ENCODE data around the gene ASB6.

Gene ASB6

GRCh38 chr9:129669141-129669718 lies 27.3 kb upstream of the ASB6 start:
- Histone ChIP-seq H3K27ac (ENCODE audit: insufficient read depth in 1 of 2, low read depth in 1 of 2, low read length in 2 of 2, poor library complexity in 1 of 2, severe bottlenecking in 2 of 2) (no peak overlapping the region), H3K27me3 (replicated peaks in 2 of 5; ENCODE audit: control insufficient read depth in 4 of 5, insufficient read depth in 5 of 5, low read length in 4 of 5) (peaks cover 0 to 57% (median 17%) of the 10 kb centered on the region in 5 experiments), H3K4me1 (ENCODE audit: control extremely low read depth in 1 of 4, control insufficient read depth in 4 of 4, insufficient read depth in 4 of 4, low read length in 3 of 4) (peaks cover 0 to 15% (median 6%) of the 10 kb centered on the region in 4 experiments), H3K9me3 (ENCODE audit: control extremely low read depth in 1 of 5, control insufficient read depth in 4 of 5, insufficient read depth in 2 of 5, low read depth in 1 of 5, low read length in 4 of 5) (no peaks in the 10 kb centered on the region), H3K36me3 (ENCODE audit: control insufficient read depth in 4 of 4, insufficient read depth in 4 of 4, low read length in 3 of 4) (no peaks in the 10 kb centered on the region), H3K4me3 (ENCODE audit: control insufficient read depth in 1 of 7, extremely low read depth in 1 of 7, insufficient read depth in 4 of 7, low read depth in 2 of 7, low read length in 6 of 7) (no peak overlapping the region)
- ChIA-PET POLR2A (no interaction called here), CTCF (no interaction called here)
- peak; percentile 13 to 54 (median 53) for DNase-seq
- WGBS (ENCODE audit: insufficient coverage), result 52% methylated on average over 17 of the region's 17 CpGs

- CTCF ChIA-PET, result no interaction called here
- no peak for DNase-seq
- H3K9me3 ChIP-seq (ENCODE audit: control extremely low read depth in 1 of 5, control insufficient read depth in 4 of 5, insufficient read depth in 2 of 5, low read depth in 1 of 5, low read length in 4 of 5), result no peaks in the 10 kb centered on the region
- 98% methylated on average over 8 of the region's 9 CpGs for WGBS (ENCODE audit: insufficient coverage)
- POLR2A ChIA-PET, result interaction anchor here (0.5 kb wide), 1 partner anchor 75 kb away, joined by 3 read pairs; no protein-coding TSS in a partner anchor
- no peaks in the 10 kb centered on the region for H3K36me3 ChIP-seq (ENCODE audit: control insufficient read depth in 4 of 4, insufficient read depth in 4 of 4, low read length in 3 of 4)
- peaks cover 0 to 15% (median 6%) of the 10 kb centered on the region in 4 experiments for H3K4me1 ChIP-seq (ENCODE audit: control extremely low read depth in 1 of 4, control insufficient read depth in 4 of 4, insufficient read depth in 4 of 4, low read length in 3 of 4)
- no peak overlapping the region for H3K4me3 ChIP-seq (ENCODE audit: control insufficient read depth in 1 of 7, extremely low read depth in 1 of 7, insufficient read depth in 4 of 7, low read depth in 2 of 7, low read length in 6 of 7)
- peaks cover 0 to 62% (median 16%) of the 10 kb centered on the region in 5 experiments for H3K27me3 ChIP-seq (replicated peaks in 2 of 5; ENCODE audit: control insufficient read depth in 4 of 5, insufficient read depth in 5 of 5, low read length in 4 of 5)
- H3K27ac ChIP-seq (ENCODE audit: insufficient read depth in 1 of 2, low read depth in 1 of 2, low read length in 2 of 2, poor library complexity in 1 of 2, severe bottlenecking in 2 of 2), result no peak overlapping the region
Observed at GRCh38 chr9:129667850-129668249, 25.9 kb upstream of the ASB6 start.

GRCh38 chr9:129667378-129667777 lies 25.4 kb upstream of the ASB6 start:
- Histone ChIP-seq H3K36me3 (ENCODE audit: control insufficient read depth in 4 of 4, insufficient read depth in 4 of 4, low read length in 3 of 4) (no peaks in the 10 kb centered on the region), H3K27ac (ENCODE audit: insufficient read depth in 1 of 2, low read depth in 1 of 2, low read length in 2 of 2, poor library complexity in 1 of 2, severe bottlenecking in 2 of 2) (no peak overlapping the region), H3K4me3 (ENCODE audit: control insufficient read depth in 1 of 7, extremely low read depth in 1 of 7, insufficient read depth in 4 of 7, low read depth in 2 of 7, low read length in 6 of 7) (no peak overlapping the region), H3K4me1 (ENCODE audit: control extremely low read depth in 1 of 4, control insufficient read depth in 4 of 4, insufficient read depth in 4 of 4, low read length in 3 of 4) (peaks cover 0 to 15% (median 6%) of the 10 kb centered on the region in 4 experiments), H3K9me3 (ENCODE audit: control extremely low read depth in 1 of 5, control insufficient read depth in 4 of 5, insufficient read depth in 2 of 5, low read depth in 1 of 5, low read length in 4 of 5) (no peaks in the 10 kb centered on the region), H3K27me3 (replicated peaks in 2 of 5; ENCODE audit: control insufficient read depth in 4 of 5, insufficient read depth in 5 of 5, low read length in 4 of 5) (peaks cover 0 to 67% (median 19%) of the 10 kb centered on the region in 5 experiments)
- DNase-seq, result no peak
- WGBS (ENCODE audit: insufficient coverage), result 90% methylated on average over 9 of the region's 11 CpGs
- POLR2A ChIA-PET, result interaction anchor here (0.5 kb wide), 1 partner anchor 75 kb away, joined by 3 read pairs; no protein-coding TSS in a partner anchor
- CTCF ChIA-PET, result no interaction called here

GRCh38 chr9:129666575-129666974 lies 24.6 kb upstream of the ASB6 start:
- Histone ChIP-seq H3K36me3 (ENCODE audit: control insufficient read depth in 4 of 4, insufficient read depth in 4 of 4, low read length in 3 of 4) (no peaks in the 10 kb centered on the region), H3K27ac (ENCODE audit: insufficient read depth in 1 of 2, low read depth in 1 of 2, low read length in 2 of 2, poor library complexity in 1 of 2, severe bottlenecking in 2 of 2) (no peak overlapping the region), H3K9me3 (ENCODE audit: control extremely low read depth in 1 of 5, control insufficient read depth in 4 of 5, insufficient read depth in 2 of 5, low read depth in 1 of 5, low read length in 4 of 5) (no peaks in the 10 kb centered on the region), H3K27me3 (replicated peaks in 2 of 5; ENCODE audit: control insufficient read depth in 4 of 5, insufficient read depth in 5 of 5, low read length in 4 of 5) (peaks cover 0 to 68% (median 19%) of the 10 kb centered on the region in 5 experiments), H3K4me1 (ENCODE audit: control extremely low read depth in 1 of 4, control insufficient read depth in 4 of 4, insufficient read depth in 4 of 4, low read length in 3 of 4) (peaks cover 0 to 12% (median 6%) of the 10 kb centered on the region in 4 experiments), H3K4me3 (ENCODE audit: control insufficient read depth in 1 of 7, extremely low read depth in 1 of 7, insufficient read depth in 4 of 7, low read depth in 2 of 7, low read length in 6 of 7) (no peak overlapping the region)
- DNase-seq, result no peak
- CTCF ChIA-PET, result no interaction called here
- WGBS (ENCODE audit: insufficient coverage), result 54% methylated on average over 9 of the region's 13 CpGs
- POLR2A ChIA-PET, result no interaction called here

GRCh38 chr9:129665814-129666520 lies 24.0 kb upstream of the ASB6 start:
- WGBS (ENCODE audit: insufficient coverage), result 4% methylated on average over 60 of the region's 88 CpGs
- no peak overlapping the region for H3K27ac ChIP-seq (ENCODE audit: insufficient read depth in 1 of 2, low read depth in 1 of 2, low read length in 2 of 2, poor library complexity in 1 of 2, severe bottlenecking in 2 of 2)
- DNase-seq, result peak in 1 of 3 donors; percentile 13
- H3K4me1 ChIP-seq (ENCODE audit: control extremely low read depth in 1 of 4, control insufficient read depth in 4 of 4, insufficient read depth in 4 of 4, low read length in 3 of 4), result peaks cover 0 to 11% (median 6%) of the 10 kb centered on the region in 4 experiments
- H3K36me3 ChIP-seq (ENCODE audit: control insufficient read depth in 4 of 4, insufficient read depth in 4 of 4, low read length in 3 of 4), result no peaks in the 10 kb centered on the region
- CTCF ChIA-PET, result no interaction called here
- POLR2A ChIA-PET, result interaction anchor here (0.7 kb wide), 1 partner anchor 13 kb away, joined by 3 read pairs; no protein-coding TSS in a partner anchor
- peak overlapping the region in 3 of 7 experiments; percentile 33 to 71 (median 50) for H3K4me3 ChIP-seq (ENCODE audit: control insufficient read depth in 1 of 7, extremely low read depth in 1 of 7, insufficient read depth in 4 of 7, low read depth in 2 of 7, low read length in 6 of 7)
- H3K9me3 ChIP-seq (ENCODE audit: control extremely low read depth in 1 of 5, control insufficient read depth in 4 of 5, insufficient read depth in 2 of 5, low read depth in 1 of 5, low read length in 4 of 5), result no peaks in the 10 kb centered on the region
- H3K27me3 ChIP-seq (replicated peaks in 2 of 5; ENCODE audit: control insufficient read depth in 4 of 5, insufficient read depth in 5 of 5, low read length in 4 of 5), result peaks cover 0 to 73% (median 18%) of the 10 kb centered on the region in 5 experiments

GRCh38 chr9:129665389-129665775 lies 23.4 kb upstream of the ASB6 start, which contains the start of gene PRRX2:
Gene PRRX2 (plus strand): TSS chr9:129665647. CDS start chr9:129665868, 221 bp downstream.
- ChIA-PET CTCF (interaction anchor here (1.0 kb wide), 1 partner anchor 31 kb away, joined by 3 read pairs; no protein-coding TSS in a partner anchor), POLR2A (interaction anchor here (0.7 kb wide), 1 partner anchor 14 kb away, joined by 3 read pairs; no protein-coding TSS in a partner anchor)
- Histone ChIP-seq H3K9me3 (ENCODE audit: control extremely low read depth in 1 of 5, control insufficient read depth in 4 of 5, insufficient read depth in 2 of 5, low read depth in 1 of 5, low read length in 4 of 5) (no peaks in the 10 kb centered on the region), H3K36me3 (ENCODE audit: control insufficient read depth in 4 of 4, insufficient read depth in 4 of 4, low read length in 3 of 4) (no peaks in the 10 kb centered on the region), H3K27me3 (replicated peaks in 2 of 5; ENCODE audit: control insufficient read depth in 4 of 5, insufficient read depth in 5 of 5, low read length in 4 of 5) (peaks cover 0 to 78% (median 19%) of the 10 kb centered on the region in 5 experiments), H3K4me3 (ENCODE audit: control insufficient read depth in 1 of 7, extremely low read depth in 1 of 7, insufficient read depth in 4 of 7, low read depth in 2 of 7, low read length in 6 of 7) (peak within 1 kb of the TSS in 5 of 7 experiments; percentile 17 to 71 (median 33)), H3K27ac (ENCODE audit: insufficient read depth in 1 of 2, low read depth in 1 of 2, low read length in 2 of 2, poor library complexity in 1 of 2, severe bottlenecking in 2 of 2) (no peak within 1 kb of the TSS), H3K4me1 (ENCODE audit: control extremely low read depth in 1 of 4, control insufficient read depth in 4 of 4, insufficient read depth in 4 of 4, low read length in 3 of 4) (peaks cover 0 to 11% (median 6%) of the 10 kb centered on the region in 4 experiments)
- DNase-seq, result peak; percentile 25 to 65 (median 56)
- 0% methylated on average over 20 of the region's 37 CpGs for WGBS (ENCODE audit: insufficient coverage)

Measured in common myeloid progenitor, CD34-positive (primary cell).